Hepatocyte (in vitro differentiated cells): ENCODE measurements around the gene CCDC63. TPM values are rescaled to one million over a fixed set of nuclear protein-coding genes. Genes with fewer than 3 reads are reported as not detected.

Source experiments
- DNase-seq: peaks from one replicate; pipeline ENCODE4 v3.0.0-alpha.2; 2016; ENCODE audit warnings: low spot score
- H2AFZ ChIP-seq: fragments of 200-600 bp; sonication (generic); 2 replicates; pipeline ENCODE4 v1.6.0; 2016; ENCODE audit warnings: antibody characterized with exemption, mild to moderate bottlenecking
- H3K27ac ChIP-seq: fragments of 200-600 bp; sonication (generic); 2 replicates; pipeline ENCODE4 v1.5.1; 2016; ENCODE audit warnings: mild to moderate bottlenecking
- H3K27me3 ChIP-seq: fragments of 200-600 bp; sonication (generic); 2 replicates; pipeline ENCODE4 v1.6.1; 2016
- H3K36me3 ChIP-seq: fragments of 200-600 bp; sonication (generic); replicated peaks from 2 replicates; pipeline ENCODE4 v1.5.1; 2016; ENCODE audit warnings: low read depth; ENCODE audit not compliant: insufficient read depth
- H3K4me1 ChIP-seq: fragments of 200-600 bp; sonication (generic); 2 replicates; pipeline ENCODE4 v1.5.1; 2016; ENCODE audit warnings: mild to moderate bottlenecking, moderate library complexity; ENCODE audit not compliant: insufficient read depth
- H3K4me2 ChIP-seq: fragments of 200-600 bp; sonication (generic); 2 replicates; pipeline ENCODE4 v1.6.0; 2016
- H3K4me3 ChIP-seq: fragments of 200-600 bp; sonication (generic); 2 replicates; pipeline ENCODE4 v1.5.1; 2016; ENCODE audit warnings: mild to moderate bottlenecking
- H3K79me2 ChIP-seq: fragments of 200-600 bp; sonication (generic); 2 replicates; pipeline ENCODE4 v1.6.0; 2017; ENCODE audit warnings: mild to moderate bottlenecking
- H3K9me2 ChIP-seq: fragments of 200-600 bp; sonication (generic); replicated peaks from 2 replicates; pipeline ENCODE4 v1.6.0; 2017; ENCODE audit warnings: mild to moderate bottlenecking; ENCODE audit not compliant: insufficient read depth
- H3K9me3 ChIP-seq: fragments of 200-600 bp; sonication (generic); 2 replicates; pipeline ENCODE4 v1.5.1; 2016; ENCODE audit warnings: low read depth, mild to moderate bottlenecking
- H4K20me1 ChIP-seq: fragments of 200-600 bp; sonication (generic); 2 replicates; pipeline ENCODE4 v1.6.0; 2016; ENCODE audit warnings: mild to moderate bottlenecking; ENCODE audit not compliant: insufficient read depth, poor library complexity, severe bottlenecking
- CTCF ChIP-seq: fragments of 200-600 bp; sonication (generic); IDR thresholded peaks from 2 replicates; pipeline ENCODE4 v1.5.1; 2016; ENCODE audit warnings: antibody characterized with exemption, mild to moderate bottlenecking; ENCODE audit not compliant: poor library complexity
- EZH2 ChIP-seq: fragments of 200-600 bp; sonication (generic); IDR thresholded peaks from 2 replicates; pipeline ENCODE4 v1.6.1; 2016; ENCODE audit warnings: antibody characterized with exemption, mild to moderate bottlenecking, borderline replicate concordance
- EZH2phosphoT487 ChIP-seq: fragments of 200-600 bp; sonication (generic); IDR thresholded peaks from one replicate; pipeline ENCODE4 v1.6.1; 2018; ENCODE audit warnings: antibody characterized with exemption, mild to moderate bottlenecking, low read depth, moderate library complexity; ENCODE audit not compliant: unreplicated experiment, severe bottlenecking
- WGBS: methylation state at CpG from one replicate; pipeline ENCODE4 v1.1.6; 2016; ENCODE audit warnings: low lambda C conversion rate; ENCODE audit errors: missing lambda C conversion rate; 5-methylcytosine and 5-hydroxymethylcytosine counted together
- polyA plus RNA-seq: library from polyadenylated mRNA; unstranded; fragments of >200 nt; fragmentation: Nextera tagmentation; extraction: Ambion mirVana; gene quantifications from 2 replicates; pipeline ENCODE4 v1.2.1, GENCODE V29; 2016
- total RNA-seq: library from RNA; depleted of rRNA; stranded (reverse); fragments of >200 nt; gene quantifications from 2 replicates; pipeline ENCODE4 v1.2.3, GENCODE V29; 2014

CCDC63 gene
- total and polyA plus RNA-seq, 2 experiments from 2014 or later, result not detected

- Histone ChIP-seq H3K9me2 (no peaks in the 10 kb centered on the region), H4K20me1 (no peaks in the 10 kb centered on the region), H3K4me2 (no peak overlapping the region), H3K36me3 (no peaks in the 10 kb centered on the region), H3K9me3 (no peaks in the 10 kb centered on the region), H2AFZ (no peak overlapping the region), H3K79me2 (no peaks in the 10 kb centered on the region), H3K27ac (no peak overlapping the region), H3K27me3 (no peaks in the 10 kb centered on the region), H3K4me3 (no peak overlapping the region), H3K4me1 (no peaks in the 10 kb centered on the region)
- no peak for DNase-seq
- no peak for TF ChIP-seq EZH2phosphoT487
- no peak for TF ChIP-seq EZH2
- TF ChIP-seq CTCF, result no peak
- 63% methylated on average over 7 of the region's 7 CpGs for WGBS
Measured at GRCh38 chr12:110928700-110929099, 81.9 kb downstream of the CCDC63 start.

- WGBS, result 96% methylated on average over 1 of the region's 1 CpG
- H3K4me3 ChIP-seq, result no peak overlapping the region
Measured at GRCh38 chr12:110929818-110930217, 83.0 kb downstream of the CCDC63 start.

GRCh38 chr12:110930348-110931314 is 83.8 kb downstream of the CCDC63 start:
- no peak overlapping the region for H2AFZ ChIP-seq
- 93% methylated on average over 21 of the region's 21 CpGs for WGBS
- TF ChIP-seq CTCF (no peak), EZH2 (no peak), EZH2phosphoT487 (no peak)
- H3K4me1 ChIP-seq, result no peaks in the 10 kb centered on the region
- no peaks in the 10 kb centered on the region for H3K79me2 ChIP-seq
- no peak overlapping the region for H3K4me2 ChIP-seq
- no peaks in the 10 kb centered on the region for H3K9me3 ChIP-seq
- no peaks in the 10 kb centered on the region for H3K9me2 ChIP-seq
- no peaks in the 10 kb centered on the region for H3K36me3 ChIP-seq
- H3K27ac ChIP-seq, result no peak overlapping the region
- no peaks in the 10 kb centered on the region for H3K27me3 ChIP-seq
- no peak for DNase-seq
- no peak overlapping the region for H3K4me3 ChIP-seq
- no peaks in the 10 kb centered on the region for H4K20me1 ChIP-seq

More at GRCh38 chr12:110929818-110930217, 83.0 kb downstream of the CCDC63 start:
- no peak overlapping the region for H3K4me2 ChIP-seq
- H4K20me1 ChIP-seq, result no peaks in the 10 kb centered on the region
- H3K79me2 ChIP-seq, result no peaks in the 10 kb centered on the region
- no peak for TF ChIP-seq CTCF
- TF ChIP-seq EZH2, result no peak
- no peak for TF ChIP-seq EZH2phosphoT487
- DNase-seq, result no peak
- no peaks in the 10 kb centered on the region for H3K9me3 ChIP-seq
- H3K27ac ChIP-seq, result no peak overlapping the region
- no peaks in the 10 kb centered on the region for H3K27me3 ChIP-seq
- H3K9me2 ChIP-seq, result no peaks in the 10 kb centered on the region
- no peaks in the 10 kb centered on the region for H3K4me1 ChIP-seq
- no peaks in the 10 kb centered on the region for H3K36me3 ChIP-seq
- H2AFZ ChIP-seq, result no peak overlapping the region
